Lower leg skin (tissue), 3 donors: ENCODE results near the gene EED.

Experiments
- CTCF ChIP-seq, 3 donors: fragments of 450-650 bp; IDR thresholded peaks; one replicate each; pipeline ENCODE4 v1.5.1; 2016; ENCODE audit warnings: antibody characterized with exemption in 3 of 3, mild to moderate bottlenecking in 3 of 3, moderate library complexity in 2 of 3
- POLR2A ChIP-seq, 2 donors: fragments of 450-650 bp; IDR thresholded peaks; one replicate each; pipeline ENCODE4 v1.6.1; 2016 to 2017; ENCODE audit warnings: antibody characterized with exemption in 2 of 2, mild to moderate bottlenecking in 1 of 2, moderate library complexity in 1 of 2

GRCh38 chr11:86251345-86251744 lies 6.8 kb downstream of the EED start:
- TF ChIP-seq CTCF (IDR thresholded peaks at IDR 0.05) (no peak), POLR2A (IDR thresholded peaks at IDR 0.05) (no peak)
